Adipocyte (in vitro differentiated cells): ENCODE results near the gene TFF1.
A peak's percentile ranks its signal among the peaks of the same experiment; 100 is the strongest.
"Not testable (repeated sequence)": the region's sequence is repeated elsewhere in the genome, so short reads cannot be mapped to it uniquely, and the experiment has no call there.

Experiments
- DNase-seq: peaks from one replicate; pipeline ENCODE4 v3.0.0-alpha.2; 2015; ENCODE audit warnings: low read depth
- H3K27me3 ChIP-seq: replicated peaks from 2 replicates; pipeline ENCODE4 v1.7.0; 2013; ENCODE audit warnings: mild to moderate bottlenecking, low read length, moderate library complexity; ENCODE audit not compliant: control insufficient read depth, insufficient read depth
- H3K36me3 ChIP-seq: 2 replicates; pipeline ENCODE4 v1.7.0; 2013; ENCODE audit warnings: low read length, mild to moderate bottlenecking, moderate library complexity; ENCODE audit not compliant: control insufficient read depth, insufficient read depth, severe bottlenecking
- H3K4me1 ChIP-seq: 2 replicates; pipeline ENCODE4 v1.7.0; 2013; ENCODE audit warnings: mild to moderate bottlenecking, low read length, moderate library complexity; ENCODE audit not compliant: control insufficient read depth, insufficient read depth
- H3K4me3 ChIP-seq: 2 replicates; pipeline ENCODE4 v1.7.0; 2013; ENCODE audit warnings: mild to moderate bottlenecking, low read length, moderate library complexity
- H3K9ac ChIP-seq: 2 replicates; pipeline ENCODE4 v1.7.0; 2013; ENCODE audit warnings: mild to moderate bottlenecking, low read length, moderate library complexity
- H3K9me3 ChIP-seq: 2 replicates; pipeline ENCODE4 v1.7.0; 2013; ENCODE audit warnings: mild to moderate bottlenecking, low read length, moderate library complexity; ENCODE audit not compliant: control insufficient read depth

Gene TFF1

GRCh38 chr21:42366292-42367010 lies at the start of gene TFF1:
TFF1 (minus strand) TSS chr21:42366535; CDS start chr21:42366495, 40 bp downstream.
- H3K27me3 ChIP-seq, result peaks cover 39% of the 10 kb centered on the region
- no peak for DNase-seq
- no peaks in the 10 kb centered on the region for H3K9me3 ChIP-seq
- H3K36me3 ChIP-seq, result no peaks in the 10 kb centered on the region
- H3K4me3 ChIP-seq, result no peak within 1 kb of the TSS
- no peak within 1 kb of the TSS for H3K9ac ChIP-seq
- H3K4me1 ChIP-seq, result no peaks in the 10 kb centered on the region

DNA sequence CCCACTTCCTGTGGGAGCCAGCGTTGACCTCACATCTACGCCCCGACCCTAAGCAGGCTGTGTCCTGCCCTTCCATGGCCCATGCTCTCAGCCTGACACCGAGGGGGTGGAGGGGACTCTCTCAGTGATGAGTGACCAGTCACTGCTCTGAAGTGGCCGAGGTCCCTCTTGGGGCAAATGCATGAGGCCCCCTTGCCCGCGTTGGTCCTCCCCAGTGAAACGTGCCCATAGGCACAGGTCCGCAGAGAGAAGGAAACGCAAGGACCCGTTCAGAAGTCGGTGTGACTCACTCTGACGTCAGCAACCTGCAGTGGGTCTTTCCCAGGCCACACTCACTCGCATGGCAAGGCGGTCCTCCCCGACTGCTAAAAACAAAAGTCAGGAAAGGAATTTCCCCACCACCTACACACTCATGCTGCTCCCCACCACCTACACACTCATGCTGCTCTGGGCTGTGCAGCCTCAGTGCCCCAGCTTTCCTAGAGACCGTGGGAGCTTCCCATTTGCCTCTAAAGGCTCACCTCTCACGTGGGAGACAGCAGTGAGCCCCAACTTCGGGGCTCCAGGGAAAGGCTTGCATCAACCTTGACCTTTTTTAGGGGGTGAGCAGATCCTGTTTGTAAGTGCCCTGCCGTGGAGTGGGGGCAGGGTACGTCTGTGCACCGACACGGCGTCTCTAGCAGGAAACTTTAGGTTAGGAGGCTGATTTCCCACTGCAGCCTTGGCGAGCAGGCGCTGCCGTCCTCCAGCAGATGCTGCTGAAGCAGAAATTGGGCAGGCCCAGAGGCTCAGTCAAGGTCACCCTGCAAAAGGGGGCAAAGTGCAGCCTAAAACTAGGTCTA lies 48.8 kb upstream of the TFF1 start:
- no peaks in the 10 kb centered on the region for H3K36me3 ChIP-seq
- no peak overlapping the region for H3K9ac ChIP-seq
- H3K27me3 ChIP-seq, result peaks cover 61% of the 10 kb centered on the region
- DNase-seq, result peak; percentile 8
- H3K9me3 ChIP-seq, result peaks cover 12% of the 10 kb centered on the region
- H3K4me3 ChIP-seq, result no peak overlapping the region
- H3K4me1 ChIP-seq, result no peaks in the 10 kb centered on the region

GRCh38 chr21:42414553-42414927 lies 48.2 kb upstream of the TFF1 start:
- H3K36me3 ChIP-seq, result no peaks in the 10 kb centered on the region
- no peak overlapping the region for H3K9ac ChIP-seq
- no peaks in the 10 kb centered on the region for H3K4me1 ChIP-seq
- H3K9me3 ChIP-seq, result peaks cover 6% of the 10 kb centered on the region
- DNase-seq, result no peak
- H3K4me3 ChIP-seq, result no peak overlapping the region
- H3K27me3 ChIP-seq, result peaks cover 67% of the 10 kb centered on the region

DNA sequence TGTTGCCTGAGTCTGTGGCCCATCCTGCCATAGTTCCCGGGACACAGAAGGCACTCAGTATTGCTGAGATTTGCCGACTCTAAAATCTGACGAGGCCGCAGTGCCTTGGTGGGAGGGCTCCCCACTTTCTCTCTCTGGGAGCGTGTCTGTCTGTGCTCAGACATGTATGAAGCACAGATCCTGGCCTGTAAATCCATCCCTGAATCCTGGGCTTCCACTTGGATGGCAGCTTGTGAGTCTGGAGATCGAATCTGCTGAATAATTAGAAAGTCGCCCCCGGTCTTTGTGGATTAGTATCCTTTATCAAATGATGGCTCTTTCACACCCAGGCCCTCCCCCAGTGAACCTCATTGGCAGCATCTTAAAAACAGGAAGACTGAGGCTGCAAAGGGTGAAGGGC lies 47.7 kb upstream of the TFF1 start:
- H3K27me3 ChIP-seq, result peaks cover 72% of the 10 kb centered on the region
- no peak overlapping the region for H3K4me3 ChIP-seq
- H3K9me3 ChIP-seq, result peaks cover 1% of the 10 kb centered on the region
- DNase-seq, result no peak
- no peaks in the 10 kb centered on the region for H3K36me3 ChIP-seq
- no peaks in the 10 kb centered on the region for H3K4me1 ChIP-seq
- no peak overlapping the region for H3K9ac ChIP-seq

DNA sequence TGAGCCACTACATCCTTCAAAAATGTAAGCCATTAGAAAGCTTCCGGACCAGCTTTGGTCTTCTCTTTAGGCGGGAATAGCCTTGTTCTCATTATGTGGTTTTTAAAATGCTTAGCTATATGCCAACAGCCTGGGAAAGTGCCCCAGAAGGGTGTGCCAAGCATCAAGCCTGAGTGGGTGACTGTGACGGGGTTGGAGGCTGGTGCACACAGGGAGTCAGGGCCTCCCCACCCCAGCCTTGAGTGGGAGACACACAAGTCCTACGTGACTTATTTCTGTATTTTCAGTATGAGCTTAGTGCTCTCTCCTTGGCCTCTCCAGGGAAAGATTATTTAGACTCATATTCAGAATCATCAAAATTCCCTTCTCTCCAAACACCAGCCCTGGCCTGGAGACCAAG lies 47.2 kb upstream of the TFF1 start:
- Histone ChIP-seq H3K9me3 (no peaks in the 10 kb centered on the region), H3K4me1 (no peaks in the 10 kb centered on the region), H3K36me3 (no peaks in the 10 kb centered on the region), H3K9ac (no peak overlapping the region), H3K4me3 (no peak overlapping the region), H3K27me3 (peaks cover 73% of the 10 kb centered on the region)
- DNase-seq, result no peak

DNA sequence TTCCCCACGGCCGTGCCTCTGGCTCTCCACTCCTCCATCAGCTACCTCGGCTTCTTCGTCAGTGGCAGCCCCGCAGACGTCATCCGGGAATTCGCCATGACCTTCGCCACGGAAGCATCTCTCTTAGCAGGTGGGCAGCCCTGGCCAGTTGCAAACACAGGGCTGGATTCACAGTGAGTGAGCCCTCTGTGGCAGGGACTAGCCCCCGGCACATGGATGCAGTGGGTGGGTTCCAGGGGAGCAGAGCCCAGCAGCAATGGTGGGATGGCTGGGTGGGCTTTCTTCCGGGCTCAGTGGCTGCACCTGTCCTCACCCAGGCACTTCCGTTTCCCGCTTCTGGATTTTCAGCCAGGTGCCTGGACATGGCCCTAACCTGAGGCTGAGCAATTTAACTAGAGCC lies 46.8 kb upstream of the TFF1 start:
- Histone ChIP-seq H3K9ac (no peak overlapping the region), H3K9me3 (no peaks in the 10 kb centered on the region), H3K27me3 (peaks cover 73% of the 10 kb centered on the region), H3K4me3 (no peak overlapping the region), H3K36me3 (no peaks in the 10 kb centered on the region), H3K4me1 (no peaks in the 10 kb centered on the region)
- DNase-seq, result no peak

DNA sequence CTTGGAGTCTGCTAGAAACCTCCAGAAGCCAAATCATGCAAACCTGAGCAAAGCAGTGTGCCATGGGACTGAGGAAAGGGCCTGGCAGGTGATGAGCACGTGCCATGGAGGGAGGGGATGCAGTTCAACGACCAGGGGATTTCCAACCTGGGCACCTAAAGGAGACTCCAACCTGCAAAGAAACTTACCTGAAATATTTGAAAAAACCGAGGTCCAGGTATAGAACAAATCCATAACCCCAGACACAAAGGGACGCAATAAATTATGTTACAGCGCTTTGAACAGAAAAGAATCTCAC lies 46.2 kb upstream of the TFF1 start:
- no peaks in the 10 kb centered on the region for H3K36me3 ChIP-seq
- H3K9me3 ChIP-seq, result no peaks in the 10 kb centered on the region
- no peak for DNase-seq
- H3K4me1 ChIP-seq, result no peaks in the 10 kb centered on the region
- no peak overlapping the region for H3K4me3 ChIP-seq
- H3K9ac ChIP-seq, result no peak overlapping the region
- peaks cover 76% of the 10 kb centered on the region for H3K27me3 ChIP-seq

GRCh38 chr21:42411891-42412635 lies 45.7 kb upstream of the TFF1 start:
- H3K9ac ChIP-seq, result no peak overlapping the region
- no peaks in the 10 kb centered on the region for H3K36me3 ChIP-seq
- peaks cover 81% of the 10 kb centered on the region for H3K27me3 ChIP-seq
- no peak overlapping the region for H3K4me3 ChIP-seq
- H3K9me3 ChIP-seq, result no peaks in the 10 kb centered on the region
- no peak for DNase-seq
- no peaks in the 10 kb centered on the region for H3K4me1 ChIP-seq

DNA sequence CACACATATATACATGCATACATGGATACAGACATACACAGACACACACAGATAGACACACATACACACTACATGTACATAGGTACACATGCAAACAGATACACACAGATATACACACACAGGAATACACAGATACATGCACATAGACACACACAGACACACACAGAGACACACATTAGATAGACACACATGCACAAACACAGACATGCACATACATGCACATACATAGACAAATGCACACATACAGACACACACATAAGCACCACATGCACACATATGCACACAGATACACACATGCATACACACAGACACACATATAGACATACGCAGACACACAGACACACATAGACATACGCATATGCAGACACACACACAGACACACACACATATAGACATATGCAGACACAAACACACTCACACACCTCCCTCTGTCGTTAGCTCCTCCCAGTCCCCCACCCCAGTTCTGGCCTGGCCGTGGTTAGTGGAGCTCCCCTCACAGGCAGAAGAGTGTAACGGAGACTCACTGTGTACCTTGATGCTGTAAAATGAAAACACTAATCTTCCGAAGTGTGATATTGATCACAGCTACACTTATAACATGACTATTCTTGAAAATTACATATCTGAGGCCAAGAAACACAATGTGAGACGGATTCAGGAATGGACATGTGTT lies 45.0 kb upstream of the TFF1 start:
- H3K9me3 ChIP-seq, result no peaks in the 10 kb centered on the region
- H3K36me3 ChIP-seq, result no peaks in the 10 kb centered on the region
- no peak for DNase-seq
- H3K4me3 ChIP-seq, result no peak overlapping the region
- no peak overlapping the region for H3K9ac ChIP-seq
- H3K4me1 ChIP-seq, result no peaks in the 10 kb centered on the region
- H3K27me3 ChIP-seq, result peaks cover 85% of the 10 kb centered on the region

DNA sequence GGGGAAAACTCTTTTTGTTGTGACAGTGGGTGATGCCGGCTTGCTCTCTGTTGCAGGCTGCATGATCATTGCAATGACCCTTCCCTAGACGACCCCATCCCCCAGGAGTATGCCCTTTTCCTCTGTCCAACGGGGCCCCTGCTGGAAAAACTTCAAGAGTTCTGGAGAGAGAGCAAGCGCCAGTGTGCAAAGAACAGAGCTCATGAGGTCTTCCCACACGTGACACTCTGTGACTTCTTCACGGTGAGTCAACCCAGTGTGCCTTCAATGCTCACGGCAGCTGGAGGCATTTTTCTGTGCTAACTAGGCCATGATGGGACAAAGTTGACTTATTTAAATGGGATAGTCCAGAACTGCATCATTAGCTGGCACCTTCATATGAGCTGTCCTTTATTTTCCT lies 43.0 kb upstream of the TFF1 start:
- peaks cover 72% of the 10 kb centered on the region for H3K27me3 ChIP-seq
- H3K9ac ChIP-seq, result no peak overlapping the region
- no peaks in the 10 kb centered on the region for H3K36me3 ChIP-seq
- no peaks in the 10 kb centered on the region for H3K4me1 ChIP-seq
- no peaks in the 10 kb centered on the region for H3K9me3 ChIP-seq
- H3K4me3 ChIP-seq, result no peak overlapping the region
- no peak for DNase-seq

DNA sequence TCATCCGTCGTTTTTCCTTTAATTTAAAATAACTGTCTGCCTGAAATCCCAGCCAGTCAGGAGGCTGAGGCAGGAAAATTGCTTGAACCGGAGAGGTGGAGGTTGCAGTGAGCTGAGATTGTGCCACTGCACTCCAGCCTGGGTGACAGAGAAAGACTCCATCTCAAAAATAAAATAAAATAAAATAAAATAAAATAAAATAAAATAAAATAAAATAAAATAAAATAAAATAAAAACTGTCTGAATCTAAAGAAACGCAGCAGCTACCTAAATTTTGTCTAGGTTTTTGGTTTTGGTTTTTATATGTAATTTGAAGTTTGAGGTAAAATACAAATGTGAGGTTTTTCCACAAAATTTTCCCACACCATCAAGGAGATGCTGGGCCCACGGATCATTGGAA lies 42.4 kb upstream of the TFF1 start:
- not testable (repeated sequence) for DNase-seq, H3K9ac ChIP-seq, H3K4me1 ChIP-seq, H3K36me3 ChIP-seq, H3K9me3 ChIP-seq, H3K4me3 ChIP-seq
- peaks cover 70% of the 10 kb centered on the region for H3K27me3 ChIP-seq
